GM21367 (cell line): ENCODE measurements around the gene LY9.
"Not testable (repeated sequence)": the region's sequence is repeated elsewhere in the genome, so short reads cannot be mapped to it uniquely, and the experiment has no call there.

Experiments used
- ATAC-seq: cut with Tn5 transposase; IDR thresholded peaks from one replicate; pipeline ENCODE4 v1.9.1; 2021; ENCODE audit not compliant: unreplicated experiment

LY9 gene

GRCh38 chr1:160863061-160863773 is 67.2 kb downstream of the LY9 start:
- ATAC-seq, result no peak

GRCh38 chr1:160863774-160864131 is 67.8 kb downstream of the LY9 start:
- no peak for ATAC-seq

GRCh38 chr1:160864173-160864572 is 68.2 kb downstream of the LY9 start:
- ATAC-seq, result no peak

- no peak for ATAC-seq
Observed at GRCh38 chr1:160865337-160865736, 69.4 kb downstream of the LY9 start.

- no peak for ATAC-seq
Observed at GRCh38 chr1:160866001-160866694, 70.2 kb downstream of the LY9 start.

- ATAC-seq, result no peak
Observed at GRCh38 chr1:160866695-160867260, 70.8 kb downstream of the LY9 start.

- not testable (repeated sequence) for ATAC-seq
Observed at GRCh38 chr1:160867651-160868050, 71.7 kb downstream of the LY9 start.

GRCh38 chr1:160868141-160868540 is 72.2 kb downstream of the LY9 start:
- no peak for ATAC-seq

- ATAC-seq, result no peak
Observed at GRCh38 chr1:160874935-160875334, 79.0 kb downstream of the LY9 start.

- not testable (repeated sequence) for ATAC-seq
Observed at GRCh38 chr1:160875591-160875990, 79.6 kb downstream of the LY9 start.

- ATAC-seq, result no peak
Observed at GRCh38 chr1:160876311-160876710, 80.3 kb downstream of the LY9 start.

- ATAC-seq, result no peak
Observed at GRCh38 chr1:160877221-160877620, 81.2 kb downstream of the LY9 start.
